Measurements from ENCODE around the gene DRAP1. TPM values are rescaled to one million over a fixed set of nuclear protein-coding genes. Genes with fewer than 3 reads are reported as not detected.
A peak's percentile ranks its signal among the peaks of the same experiment; 100 is the strongest.

DRAP1 gene
- total RNA-seq, 1 donor from 2014 or later = 68.5 TPM

DNA sequence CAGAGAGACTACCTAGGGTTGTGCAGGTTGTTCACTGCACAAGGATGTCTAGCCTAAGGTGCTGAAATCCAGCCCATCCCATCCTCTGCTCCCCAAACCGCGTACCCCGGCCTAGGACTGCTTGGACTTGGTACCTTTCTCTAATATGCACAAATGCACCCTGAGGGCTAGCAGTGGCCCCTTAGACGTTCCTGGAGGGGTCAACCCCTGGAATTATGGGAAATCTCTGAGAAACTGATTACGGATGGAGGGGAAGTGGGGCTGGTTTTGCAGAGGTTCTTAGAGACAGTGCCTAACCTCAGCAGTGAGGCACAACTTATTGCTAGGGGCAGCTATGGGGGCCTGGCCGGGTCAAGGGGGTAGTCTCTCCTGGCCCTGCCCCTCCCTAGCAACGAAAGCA lies 2.8 kb upstream of the DRAP1 start:
- no peak for TF ChIP-seq CTCF (IDR thresholded peaks at IDR 0.05; ENCODE audit: unreplicated experiment)
- Mint-ChIP-seq H3K27me3 (ENCODE audit: low read depth) (no peaks in the 10 kb centered on the region), H3K9me3 (no peaks in the 10 kb centered on the region), H3K27ac (peak overlapping the region; percentile 81), H3K4me3 (peak overlapping the region; percentile 80), H3K4me1 (peaks cover 37% of the 10 kb centered on the region), H3K36me3 (peaks cover 5% of the 10 kb centered on the region)
- no peak for DNase-seq (ENCODE audit: low spot score in 2 of 2, unreplicated experiment in 2 of 2)

DNA sequence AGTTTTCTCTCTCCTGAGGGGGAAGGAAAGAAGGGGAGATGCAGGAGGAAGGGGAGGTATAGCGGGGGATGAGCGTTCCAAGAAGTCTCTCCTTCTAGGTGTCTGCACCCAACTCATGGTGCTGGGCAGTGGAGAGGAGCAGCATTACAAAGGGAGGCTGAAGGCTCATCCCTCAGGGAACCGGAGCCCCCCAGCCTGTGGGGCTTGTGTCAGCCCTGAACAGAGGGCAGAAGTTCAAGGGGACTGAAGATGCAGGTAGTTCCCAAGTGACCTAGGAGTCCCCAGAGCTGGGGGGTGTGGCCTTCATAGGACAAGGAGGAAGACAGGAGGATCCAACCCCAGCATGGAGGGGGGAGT lies 2.2 kb upstream of the DRAP1 start:
- Mint-ChIP-seq H3K36me3 (peaks cover 5% of the 10 kb centered on the region), H3K9me3 (no peaks in the 10 kb centered on the region), H3K4me1 (peaks cover 33% of the 10 kb centered on the region), H3K4me3 (peak overlapping the region; percentile 80), H3K27ac (peak overlapping the region; percentile 81), H3K27me3 (ENCODE audit: low read depth) (no peaks in the 10 kb centered on the region)
- TF ChIP-seq CTCF (IDR thresholded peaks at IDR 0.05; ENCODE audit: unreplicated experiment) = no peak
- DNase-seq (ENCODE audit: low spot score in 2 of 2, unreplicated experiment in 2 of 2) = no peak

DNA sequence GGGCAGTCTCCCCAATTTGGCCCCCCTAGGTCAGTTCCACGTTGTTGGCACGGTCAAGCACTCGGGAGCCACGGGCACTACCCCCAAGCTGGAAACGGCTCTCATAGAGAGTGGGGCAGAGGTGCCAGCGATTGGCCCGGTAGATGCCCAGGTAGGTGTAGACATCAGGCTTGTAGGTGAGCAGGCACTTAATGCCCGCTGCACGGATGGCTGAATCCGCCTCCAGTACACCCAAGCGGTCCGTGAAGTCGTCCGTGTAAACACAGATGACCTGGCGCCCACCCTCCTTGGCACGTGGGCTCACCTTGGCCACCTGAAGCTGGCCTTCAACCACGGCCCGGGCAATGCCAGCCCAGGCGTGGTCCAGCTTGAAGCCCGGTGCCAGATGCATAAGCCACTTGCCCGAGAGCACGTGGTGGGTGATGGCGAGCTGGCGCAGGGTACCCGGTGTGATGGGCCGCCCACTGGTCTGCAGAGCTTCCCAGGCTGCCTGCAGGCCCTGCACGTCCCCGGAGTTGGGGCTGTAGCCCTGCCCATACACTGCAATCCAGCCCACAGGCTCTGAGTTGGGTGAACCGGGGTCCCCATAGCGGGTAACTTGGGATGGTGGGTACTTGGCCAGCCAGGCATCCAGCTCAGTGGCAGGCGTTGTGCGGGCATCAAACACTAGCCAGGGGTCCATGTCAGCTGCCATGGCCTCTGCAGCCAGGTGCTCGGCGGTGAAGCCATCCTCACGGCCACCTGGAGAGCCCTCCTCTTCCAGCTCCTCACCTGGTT lies 1.6 kb upstream of the DRAP1 start:
- peak overlapping the region; percentile 80 for H3K4me3 Mint-ChIP-seq
- peaks cover 11% of the 10 kb centered on the region for H3K36me3 Mint-ChIP-seq
- no peak for DNase-seq (ENCODE audit: low spot score in 2 of 2, unreplicated experiment in 2 of 2)
- no peaks in the 10 kb centered on the region for H3K9me3 Mint-ChIP-seq
- H3K4me1 Mint-ChIP-seq = peaks cover 33% of the 10 kb centered on the region
- H3K27me3 Mint-ChIP-seq (ENCODE audit: low read depth) = no peaks in the 10 kb centered on the region
- H3K27ac Mint-ChIP-seq = peak overlapping the region; percentile 81
- no peak for TF ChIP-seq CTCF (IDR thresholded peaks at IDR 0.05; ENCODE audit: unreplicated experiment)

DNA sequence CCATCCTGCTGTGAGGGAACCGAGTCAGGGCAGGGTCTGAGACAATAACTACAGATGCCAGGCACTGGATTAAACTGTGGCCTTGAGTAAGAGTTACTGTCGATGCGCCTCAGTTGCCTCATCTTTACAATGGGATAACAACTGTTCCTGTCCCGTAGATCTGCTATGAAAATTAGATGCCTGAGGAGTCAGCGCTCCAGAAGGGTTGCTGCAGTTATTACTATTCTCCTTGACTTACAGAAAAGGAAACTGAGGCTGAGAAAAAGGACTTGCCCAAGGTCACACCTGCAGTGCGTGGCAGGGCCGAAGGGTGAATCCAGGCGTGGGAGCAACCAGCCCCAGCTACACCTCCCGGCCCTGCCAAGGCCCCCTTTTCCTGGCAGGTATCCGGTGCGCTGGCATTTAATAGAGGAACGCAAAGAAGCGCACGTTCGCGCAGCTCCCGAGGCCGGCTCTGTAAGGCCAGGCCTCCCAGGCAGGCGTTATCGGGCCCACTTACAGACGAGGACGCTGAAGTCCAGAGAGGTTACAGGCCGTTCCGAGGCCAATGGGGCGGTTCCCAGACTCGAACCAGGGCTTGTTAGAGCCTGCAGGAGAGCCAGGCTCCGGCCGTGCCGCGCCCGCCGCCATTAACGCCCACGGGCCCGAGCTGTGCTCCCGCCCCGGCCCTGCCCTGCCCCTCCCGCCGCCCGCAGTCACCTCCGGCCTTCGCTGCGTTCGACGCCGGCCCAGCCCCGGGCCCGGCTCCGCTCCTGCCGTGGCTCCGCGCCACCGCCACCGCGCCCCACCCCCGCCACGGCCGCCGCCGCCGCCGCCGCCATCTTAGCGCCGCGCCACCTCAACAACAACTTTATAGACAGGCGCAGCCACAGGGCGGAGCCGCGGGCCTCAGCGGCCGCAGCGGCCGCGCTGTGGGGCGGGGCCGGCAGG lies 750 bp upstream of the DRAP1 start, which contains the start of gene C11orf68:
Gene C11orf68 (minus strand): TSS at position 852 of the 930 bp plus-strand sequence. CDS start 31 bp downstream, at position 821.
- Mint-ChIP-seq H3K27ac (peak within 1 kb of the TSS; percentile 77), H3K9me3 (no peaks in the 10 kb centered on the region), H3K36me3 (peaks cover 18% of the 10 kb centered on the region), H3K4me3 (peak within 1 kb of the TSS; percentile 86), H3K27me3 (ENCODE audit: low read depth) (no peaks in the 10 kb centered on the region), H3K4me1 (peaks cover 33% of the 10 kb centered on the region)
- peak in 1 of 2 experiments; percentile 44 for DNase-seq (ENCODE audit: low spot score in 2 of 2, unreplicated experiment in 2 of 2)
- no peak for TF ChIP-seq CTCF (IDR thresholded peaks at IDR 0.05; ENCODE audit: unreplicated experiment)

DNA sequence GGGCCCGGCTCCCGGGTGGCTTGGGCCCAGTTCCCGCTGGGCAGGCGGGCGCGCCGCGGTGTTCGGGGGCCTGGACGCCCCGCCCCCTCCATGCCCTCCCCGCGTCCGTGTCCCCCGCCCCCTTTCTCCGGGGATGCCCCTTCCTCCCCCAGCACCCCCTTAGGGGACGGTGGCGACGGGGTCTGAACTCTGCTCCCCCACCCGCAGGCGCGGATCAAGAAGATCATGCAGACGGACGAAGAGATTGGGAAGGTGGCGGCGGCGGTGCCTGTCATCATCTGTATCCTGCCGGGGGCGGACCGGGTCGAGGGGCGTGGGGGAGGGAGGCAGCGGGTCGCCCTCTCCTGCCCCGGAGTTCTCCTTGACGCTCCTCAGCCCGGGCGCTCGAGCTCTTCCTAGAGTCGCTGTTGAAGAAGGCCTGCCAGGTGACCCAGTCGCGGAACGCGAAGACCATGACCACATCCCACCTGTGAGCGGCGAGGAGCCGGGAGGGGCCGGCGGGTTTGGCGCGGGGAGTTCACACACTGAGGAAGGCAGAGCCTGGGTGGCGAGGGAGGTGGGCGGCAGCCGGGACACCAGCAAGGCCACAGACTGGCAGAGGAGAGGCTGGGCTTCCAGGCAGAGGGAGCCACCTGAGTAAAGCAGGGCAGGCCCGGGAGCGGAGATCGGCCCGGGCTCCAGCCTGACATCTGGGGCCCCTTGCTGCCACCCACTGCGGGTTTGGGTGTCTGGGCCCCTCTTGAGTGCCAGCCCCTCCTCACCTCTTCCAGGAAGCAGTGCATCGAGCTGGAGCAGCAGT lies 546 bp downstream of the DRAP1 start:
- H3K4me1 Mint-ChIP-seq = peaks cover 31% of the 10 kb centered on the region
- no peak for TF ChIP-seq CTCF (IDR thresholded peaks at IDR 0.05; ENCODE audit: unreplicated experiment)
- peak overlapping the region; percentile 77 for H3K27ac Mint-ChIP-seq
- H3K9me3 Mint-ChIP-seq = no peaks in the 10 kb centered on the region
- H3K36me3 Mint-ChIP-seq = peaks cover 18% of the 10 kb centered on the region
- no peaks in the 10 kb centered on the region for H3K27me3 Mint-ChIP-seq (ENCODE audit: low read depth)
- DNase-seq (ENCODE audit: low spot score in 2 of 2, unreplicated experiment in 2 of 2) = peak in 1 of 2 experiments; percentile 62
- peak overlapping the region; percentile 86 for H3K4me3 Mint-ChIP-seq

All from mesothelial cell of epicardium (in vitro differentiated cells).